ENCODE results near the gene PLA1A.
A peak's percentile ranks its signal among the peaks of the same experiment; 100 is the strongest.

PLA1A gene

DNA sequence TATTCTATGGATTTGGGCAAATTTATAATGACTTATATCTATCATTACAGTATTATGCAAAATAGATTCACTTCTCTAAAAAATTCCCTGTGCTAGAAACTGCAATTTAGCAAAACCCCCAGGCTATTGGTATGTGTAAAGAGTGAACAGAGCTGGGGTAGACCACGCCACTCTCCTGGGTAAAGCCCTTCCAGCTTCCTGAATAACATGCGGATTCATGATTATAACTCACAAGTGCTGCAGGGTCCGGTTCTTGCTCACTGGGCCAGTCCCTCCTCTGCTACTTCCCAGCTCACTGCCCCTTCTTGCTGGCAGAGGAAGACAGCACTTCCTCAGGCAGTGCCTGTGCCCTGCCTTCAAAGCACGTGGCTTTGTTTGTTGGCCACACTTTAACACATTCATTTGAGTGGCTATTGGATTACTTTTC is 42.4 kb upstream of the PLA1A start:
- CTCF ChIA-PET = no interaction called here
- no peak for DNase-seq (ENCODE audit: low spot score)
- no peak overlapping the region for H3K27ac ChIP-seq
- POLR2A ChIA-PET (ENCODE audit: low non-redundant PET) = no interaction called here
- TF ChIP-seq, protein P1, sequence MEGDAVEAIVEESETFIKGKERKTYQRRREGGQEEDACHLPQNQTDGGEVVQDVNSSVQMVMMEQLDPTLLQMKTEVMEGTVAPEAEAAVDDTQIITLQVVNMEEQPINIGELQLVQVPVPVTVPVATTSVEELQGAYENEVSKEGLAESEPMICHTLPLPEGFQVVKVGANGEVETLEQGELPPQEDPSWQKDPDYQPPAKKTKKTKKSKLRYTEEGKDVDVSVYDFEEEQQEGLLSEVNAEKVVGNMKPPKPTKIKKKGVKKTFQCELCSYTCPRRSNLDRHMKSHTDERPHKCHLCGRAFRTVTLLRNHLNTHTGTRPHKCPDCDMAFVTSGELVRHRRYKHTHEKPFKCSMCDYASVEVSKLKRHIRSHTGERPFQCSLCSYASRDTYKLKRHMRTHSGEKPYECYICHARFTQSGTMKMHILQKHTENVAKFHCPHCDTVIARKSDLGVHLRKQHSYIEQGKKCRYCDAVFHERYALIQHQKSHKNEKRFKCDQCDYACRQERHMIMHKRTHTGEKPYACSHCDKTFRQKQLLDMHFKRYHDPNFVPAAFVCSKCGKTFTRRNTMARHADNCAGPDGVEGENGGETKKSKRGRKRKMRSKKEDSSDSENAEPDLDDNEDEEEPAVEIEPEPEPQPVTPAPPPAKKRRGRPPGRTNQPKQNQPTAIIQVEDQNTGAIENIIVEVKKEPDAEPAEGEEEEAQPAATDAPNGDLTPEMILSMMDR (conservative IDR thresholded peaks at IDR 0.05; ENCODE audit: low read depth) = no peak

DNA sequence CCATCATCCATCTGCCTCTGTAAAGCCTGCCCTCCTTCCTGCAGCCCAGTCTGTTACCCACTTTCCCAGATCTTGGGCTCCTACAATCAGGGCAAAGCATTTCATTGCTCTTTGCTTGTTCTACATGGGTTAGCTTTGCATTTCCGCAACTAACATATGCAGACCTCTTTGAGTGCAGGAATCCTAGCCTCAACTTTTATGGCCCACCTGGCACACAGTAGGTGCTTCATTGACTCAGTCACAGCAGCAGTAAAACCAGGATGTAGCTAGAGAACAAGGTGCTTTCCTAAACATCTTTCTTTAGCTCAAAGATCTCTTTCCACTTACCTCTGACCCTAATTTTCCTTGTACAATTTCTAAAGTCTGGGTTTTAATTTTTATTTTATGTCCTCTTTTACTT is 41.8 kb upstream of the PLA1A start:
- no peak overlapping the region for H3K27ac ChIP-seq
- ChIA-PET POLR2A (ENCODE audit: low non-redundant PET) (no interaction called here), CTCF (no interaction called here)
- TF ChIP-seq, protein P1 (conservative IDR thresholded peaks at IDR 0.05; ENCODE audit: low read depth) = no peak
- DNase-seq (ENCODE audit: low spot score) = no peak

DNA sequence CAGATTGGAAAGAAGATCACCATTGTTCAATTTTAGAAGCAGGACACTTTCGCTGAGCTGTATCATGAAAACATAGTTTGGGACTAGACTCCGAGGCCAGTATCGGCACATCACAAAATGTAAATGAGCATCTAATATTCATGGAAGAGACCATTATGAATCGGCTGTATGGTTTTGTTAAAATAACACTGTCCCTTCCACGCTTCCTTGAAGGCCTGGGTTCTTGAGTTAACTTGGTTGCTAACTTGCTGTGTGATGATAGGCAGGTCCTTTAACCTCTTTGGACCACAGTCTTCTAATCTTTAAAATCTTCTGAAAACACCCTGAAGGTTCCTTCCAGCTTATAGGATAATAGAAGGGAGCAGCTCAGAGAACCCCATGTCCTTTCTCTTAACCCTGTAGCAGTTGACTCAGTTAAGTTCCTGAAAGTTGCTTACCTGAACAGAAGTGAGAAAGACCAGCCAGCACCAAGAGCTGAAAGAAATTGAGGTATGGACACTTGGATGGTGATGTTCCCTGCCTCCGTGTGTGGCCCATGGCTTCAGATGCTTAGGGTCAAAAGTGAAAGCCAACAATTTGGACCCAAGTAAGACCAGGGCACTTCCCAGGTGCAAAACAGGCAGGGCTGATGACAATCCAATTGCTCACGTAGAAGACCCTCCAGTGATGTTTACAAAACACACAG is 40.4 kb upstream of the PLA1A start:
- H3K27ac ChIP-seq = no peak overlapping the region
- DNase-seq (ENCODE audit: low spot score) = no peak
- ChIA-PET POLR2A (ENCODE audit: low non-redundant PET) (no interaction called here), CTCF (no interaction called here)
- TF ChIP-seq, protein P1 (conservative IDR thresholded peaks at IDR 0.05; ENCODE audit: low read depth) = no peak

GRCh38 chr3:119557877-119558269 is 39.8 kb upstream of the PLA1A start:
- TF ChIP-seq, protein P1 (conservative IDR thresholded peaks at IDR 0.05; ENCODE audit: low read depth) = no peak
- DNase-seq (ENCODE audit: low spot score) = no peak
- ChIA-PET CTCF (no interaction called here), POLR2A (ENCODE audit: low non-redundant PET) (no interaction called here)
- H3K27ac ChIP-seq = no peak overlapping the region

- CTCF ChIA-PET = interaction anchor here (0.6 to 1.0 kb wide), 3 partner anchors 8 to 93 kb away, joined by 3 to 4 read pairs (median 3); no protein-coding TSS in a partner anchor
- POLR2A ChIA-PET (ENCODE audit: low non-redundant PET) = no interaction called here
- H3K27ac ChIP-seq = no peak overlapping the region
Observed at GRCh38 chr3:119558626-119559317, 38.9 kb upstream of the PLA1A start.

DNA sequence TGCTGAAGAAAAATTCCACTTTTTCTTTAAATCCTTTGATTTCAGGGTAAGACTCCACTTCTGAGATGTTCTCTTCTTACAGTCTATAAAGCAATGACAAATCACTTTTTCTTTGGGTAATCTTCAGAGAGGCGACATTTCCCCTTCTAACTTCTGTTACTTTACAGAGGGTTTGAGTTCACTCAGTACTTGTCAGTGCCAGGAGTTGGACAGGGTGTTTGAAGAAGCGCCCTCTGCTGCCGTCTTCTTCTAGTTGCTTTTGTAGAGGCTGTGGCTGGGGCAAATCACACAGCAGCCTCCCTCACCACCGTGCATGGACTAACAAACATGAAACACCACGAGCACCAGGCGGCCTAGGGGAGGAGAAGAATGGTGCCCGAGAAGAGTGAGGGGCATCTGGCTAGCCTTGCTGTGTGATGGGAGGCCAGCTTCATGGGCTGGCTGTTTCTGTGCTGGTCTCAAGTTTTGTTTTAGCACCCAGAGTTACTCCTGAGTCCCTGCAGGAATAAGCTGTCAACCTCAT is 38.2 kb upstream of the PLA1A start, which contains the start of gene CD80:
CD80 (minus strand) TSS at position 174 of the 523 bp plus-strand sequence. CDS start 1,886 bp downstream, outside the sequence.
- no peak within 1 kb of the TSS for H3K27ac ChIP-seq
- ChIA-PET POLR2A (ENCODE audit: low non-redundant PET) (no interaction called here), CTCF (interaction anchor here (0.6 to 1.0 kb wide), 2 partner anchors 9 to 34 kb away, joined by 3 read pairs; no protein-coding TSS in a partner anchor)
- DNase-seq (ENCODE audit: low spot score) = peak; percentile 19
- TF ChIP-seq, protein P1 (conservative IDR thresholded peaks at IDR 0.05; ENCODE audit: low read depth) = no peak

More at GRCh38 chr3:119558626-119559317, 38.9 kb upstream of the PLA1A start:
- TF ChIP-seq, protein P1 (conservative IDR thresholded peaks at IDR 0.05; ENCODE audit: low read depth) = no peak
- no peak for DNase-seq (ENCODE audit: low spot score)
